Activated naive CD4-positive, alpha-beta T cell treated with Interleukin-2 at 50 U/mL for 16 hours (primary cell): ENCODE results near the gene DEF6.

ENCODE experiments used
- DNase-seq: peaks from one replicate; pipeline ENCODE4 v3.0.0-alpha.2; 2020

Gene DEF6

DNA sequence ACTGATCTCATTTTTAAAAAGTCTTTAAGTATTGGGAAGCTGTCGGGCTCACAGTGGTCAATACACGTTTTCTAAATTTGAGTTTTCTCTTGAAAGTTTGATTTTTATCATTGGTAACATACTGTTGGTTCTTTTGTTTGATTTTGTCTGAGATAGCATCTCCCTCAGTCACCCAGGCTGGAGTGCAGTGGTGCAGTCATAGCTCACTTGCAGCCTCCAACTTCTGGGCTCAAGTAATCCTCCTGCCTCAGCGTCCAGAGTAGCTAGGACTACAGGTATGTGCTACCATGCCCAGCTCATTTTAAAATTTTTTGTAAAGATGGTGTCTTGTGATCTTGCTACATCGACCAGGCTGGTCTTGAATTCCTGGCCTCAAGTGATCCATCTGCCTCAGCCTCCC lies 53.8 kb downstream of the DEF6 start:
- DNase-seq: no peak

DNA sequence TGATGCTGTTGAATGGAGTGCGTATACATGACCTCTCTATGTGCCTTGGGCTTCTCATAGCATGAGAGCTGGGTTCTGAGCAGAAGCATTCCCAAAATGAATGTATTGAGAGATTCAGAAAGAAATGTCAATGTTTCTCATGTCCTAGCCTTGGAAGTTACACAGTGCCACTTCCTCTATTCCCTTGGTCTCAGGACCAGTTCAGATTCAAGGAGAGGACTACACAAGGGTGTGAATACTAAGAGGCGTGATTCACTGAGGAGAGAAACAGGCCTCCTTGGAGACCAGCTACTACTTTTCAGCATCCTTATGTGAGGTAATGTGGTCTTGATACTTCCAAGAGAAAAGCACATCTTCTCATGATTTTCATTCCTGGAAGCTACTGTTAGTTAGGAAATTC lies 55.1 kb downstream of the DEF6 start:
- no peak for DNase-seq

DNA sequence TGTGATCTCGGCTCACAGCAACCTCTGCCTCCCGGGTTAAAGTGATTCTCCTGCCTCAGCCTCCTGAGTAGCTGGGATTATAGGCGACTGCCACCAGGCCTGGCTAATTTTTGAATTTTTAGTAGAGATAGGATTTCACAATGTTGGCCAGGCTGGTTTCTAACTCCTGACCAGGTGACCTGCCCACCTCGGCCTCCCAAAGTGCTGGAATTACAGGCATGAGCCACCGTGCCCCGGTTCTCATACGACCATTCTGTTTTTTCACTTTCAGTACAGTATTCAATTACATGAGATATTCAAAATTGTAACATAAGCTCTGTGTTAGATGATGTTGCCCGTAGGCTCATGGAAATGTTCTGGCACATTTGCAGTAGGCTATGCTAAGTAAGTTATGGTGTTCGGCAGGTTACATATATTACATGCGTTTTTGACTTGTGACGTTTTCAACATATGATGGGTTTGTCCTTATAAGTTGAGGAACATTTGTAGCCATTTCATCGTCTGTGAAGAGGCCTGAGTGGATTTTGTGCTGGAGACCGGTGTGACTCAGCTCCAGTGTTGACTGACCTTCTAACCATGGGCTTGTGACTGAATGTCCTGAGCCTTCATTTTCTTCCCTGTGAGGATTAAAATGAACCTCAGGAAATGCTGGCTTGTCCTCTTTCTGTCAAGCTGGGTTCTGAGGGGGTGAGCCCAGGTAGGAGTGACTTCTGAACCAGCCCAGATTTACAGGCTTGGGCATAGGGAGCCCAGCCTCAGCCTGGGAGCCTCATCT lies 56.9 kb downstream of the DEF6 start:
- no peak for DNase-seq

DNA sequence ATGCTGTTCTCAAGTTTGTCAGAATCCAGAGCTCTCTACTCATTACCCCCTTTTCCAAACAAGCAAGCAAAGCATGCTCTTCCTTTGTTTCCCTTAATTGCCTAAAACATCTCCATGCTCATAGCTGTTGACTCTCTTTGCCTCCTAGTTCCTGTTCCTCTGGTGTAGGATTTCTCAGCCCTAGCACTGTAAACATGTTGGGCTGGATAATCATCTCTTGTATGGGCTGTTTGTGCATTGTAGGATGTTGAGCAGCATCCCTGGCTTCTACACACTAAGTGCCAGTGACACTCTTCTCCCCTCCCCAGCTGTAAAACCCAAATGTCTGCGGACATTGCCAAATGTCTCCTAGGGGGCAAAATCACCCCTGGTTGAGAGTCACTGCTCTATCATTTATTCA lies 58.8 kb downstream of the DEF6 start:
- no peak for DNase-seq

DNA sequence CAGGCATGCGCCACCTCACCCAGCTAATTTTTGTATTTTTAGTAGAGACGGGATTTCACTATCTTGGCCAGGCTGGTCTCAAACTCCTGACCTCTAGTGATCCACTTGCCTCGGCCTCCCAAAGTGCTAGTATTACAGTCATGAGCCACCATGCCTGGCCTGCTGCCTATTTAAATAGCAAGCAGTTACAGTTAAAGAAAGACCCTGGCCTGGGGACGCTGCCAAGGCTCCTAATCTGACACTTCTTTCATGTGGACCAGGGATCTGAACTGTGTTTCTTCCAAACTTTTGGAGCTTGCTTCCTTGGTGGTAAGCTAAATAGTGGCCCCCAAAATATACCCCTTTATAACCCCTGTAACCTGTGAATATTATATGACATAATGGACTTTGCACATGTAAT lies 60.1 kb downstream of the DEF6 start:
- no peak for DNase-seq

DNA sequence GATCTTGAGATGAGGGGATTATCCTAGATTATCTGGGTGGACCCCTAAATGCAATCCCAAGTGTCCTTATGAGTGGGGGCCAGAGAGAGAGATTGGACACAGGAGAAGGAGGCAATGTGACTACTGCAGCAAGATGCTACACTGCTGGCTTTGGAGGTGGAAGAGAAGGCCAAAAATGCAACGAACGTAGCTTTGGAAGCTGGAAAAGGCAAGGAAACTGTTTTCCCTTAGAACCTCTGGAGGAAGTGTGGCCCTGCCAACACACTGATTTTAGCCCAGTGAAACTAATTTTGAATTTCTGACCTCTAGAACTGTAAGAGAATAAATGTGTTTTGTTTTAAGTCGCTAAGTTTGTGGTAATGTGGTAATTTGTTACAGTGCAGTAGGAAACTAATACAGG lies 60.5 kb downstream of the DEF6 start:
- no peak for DNase-seq

DNA sequence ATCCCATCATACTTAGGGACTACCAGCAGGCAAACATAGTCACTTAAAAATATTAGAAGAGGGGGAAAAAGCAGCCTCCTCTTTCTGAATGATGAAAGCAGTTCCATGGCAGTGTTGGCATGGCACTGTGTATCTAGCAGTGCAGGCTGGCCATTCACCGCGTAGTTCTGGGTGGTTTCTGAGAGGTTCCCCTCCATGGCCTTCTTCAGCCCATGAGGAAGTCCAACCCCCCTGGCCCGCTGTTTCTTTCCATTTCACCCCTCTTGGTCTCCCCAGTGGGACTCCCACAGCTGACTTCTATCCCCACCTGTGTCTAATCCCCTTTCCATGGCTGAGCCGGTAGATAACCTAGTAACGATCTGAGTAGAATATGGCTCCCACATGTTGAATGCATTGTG lies 61.7 kb downstream of the DEF6 start:
- no peak for DNase-seq

DNA sequence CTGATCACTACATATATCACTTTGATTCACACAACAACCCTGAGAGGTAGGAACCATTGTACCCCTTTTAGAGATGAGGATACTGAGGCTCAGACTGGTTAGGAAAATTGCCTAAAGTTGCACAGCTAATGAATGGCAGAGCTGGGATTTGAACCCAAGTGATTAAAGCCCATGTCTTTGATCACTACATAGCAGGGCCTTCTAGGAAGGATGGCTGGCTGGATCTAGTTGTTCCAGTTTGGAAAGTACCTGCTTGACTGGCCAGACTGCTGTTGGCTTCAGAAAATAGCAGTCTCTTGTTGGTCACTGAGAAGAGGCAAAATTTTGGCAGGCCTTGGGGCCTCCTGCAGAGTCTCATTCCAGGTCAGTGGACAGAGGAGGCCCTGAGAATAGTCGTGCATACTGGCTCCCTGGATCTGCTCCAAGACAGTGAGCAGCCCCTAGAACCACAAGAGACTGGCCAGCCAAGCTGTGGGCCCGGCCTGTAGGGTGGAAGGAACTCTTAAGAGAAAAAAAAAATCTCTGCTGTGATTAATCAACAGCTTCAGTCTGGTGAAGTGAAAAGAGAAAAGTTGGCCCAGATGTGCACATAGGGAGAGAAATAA lies 62.2 kb downstream of the DEF6 start:
- no peak for DNase-seq

DNA sequence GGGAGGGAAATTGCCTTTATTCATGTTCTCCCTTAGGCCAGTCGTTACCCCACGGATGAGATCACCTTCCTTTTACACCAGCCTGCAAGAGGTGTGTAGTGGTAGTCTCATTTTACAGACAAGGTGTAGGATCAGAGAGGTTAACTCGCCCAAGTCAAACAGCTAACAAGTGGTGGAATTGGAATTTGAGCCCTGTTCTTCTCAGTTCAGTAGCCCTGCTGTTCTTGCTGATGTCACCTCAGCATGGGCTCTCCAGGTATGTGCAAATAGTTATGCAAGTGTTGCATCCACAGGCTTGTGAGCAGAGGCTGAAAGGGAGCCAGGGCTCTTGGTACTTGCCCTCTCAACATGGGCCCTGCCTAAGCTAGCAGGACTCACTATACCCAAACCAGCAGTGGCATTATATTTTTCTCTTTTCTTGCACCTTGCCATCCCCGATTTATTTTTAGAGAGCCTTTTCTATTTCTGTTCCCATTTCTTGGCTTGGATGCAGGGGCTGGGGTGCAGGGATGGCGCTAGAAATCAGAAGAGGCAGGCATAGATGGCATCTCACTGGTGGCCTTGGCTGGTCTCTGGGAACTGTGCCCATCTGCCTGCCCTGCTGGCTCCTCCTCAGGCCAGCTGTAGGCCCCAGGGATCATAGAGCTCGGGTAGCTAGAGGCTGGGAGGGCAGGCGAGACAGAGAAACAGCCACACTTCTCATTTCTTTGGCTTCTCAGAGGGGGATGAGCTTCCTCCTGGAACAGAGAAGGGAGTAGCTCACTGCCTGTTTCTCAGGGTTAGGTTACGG lies 62.9 kb downstream of the DEF6 start:
- DNase-seq: no peak

DNA sequence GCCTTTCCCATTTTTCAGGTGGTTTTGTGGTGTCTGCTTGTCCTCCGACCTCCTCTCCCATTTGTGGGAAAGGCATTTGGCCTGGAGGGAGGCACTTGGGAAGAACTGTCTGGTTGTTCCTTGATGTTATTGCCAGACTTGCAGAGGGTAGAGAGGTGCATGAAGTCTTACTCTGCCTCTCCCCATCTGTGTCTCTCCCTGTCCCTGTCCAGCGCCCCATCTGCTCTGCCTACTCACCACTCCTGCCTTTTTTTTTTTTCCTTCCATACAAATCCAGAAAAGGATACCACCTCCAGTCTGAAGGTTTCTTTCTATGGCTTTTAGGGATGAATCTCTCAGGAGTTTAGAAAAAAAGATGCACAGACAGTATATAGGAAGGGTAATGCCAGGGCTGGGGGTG lies 64.6 kb downstream of the DEF6 start:
- no peak for DNase-seq

DNA sequence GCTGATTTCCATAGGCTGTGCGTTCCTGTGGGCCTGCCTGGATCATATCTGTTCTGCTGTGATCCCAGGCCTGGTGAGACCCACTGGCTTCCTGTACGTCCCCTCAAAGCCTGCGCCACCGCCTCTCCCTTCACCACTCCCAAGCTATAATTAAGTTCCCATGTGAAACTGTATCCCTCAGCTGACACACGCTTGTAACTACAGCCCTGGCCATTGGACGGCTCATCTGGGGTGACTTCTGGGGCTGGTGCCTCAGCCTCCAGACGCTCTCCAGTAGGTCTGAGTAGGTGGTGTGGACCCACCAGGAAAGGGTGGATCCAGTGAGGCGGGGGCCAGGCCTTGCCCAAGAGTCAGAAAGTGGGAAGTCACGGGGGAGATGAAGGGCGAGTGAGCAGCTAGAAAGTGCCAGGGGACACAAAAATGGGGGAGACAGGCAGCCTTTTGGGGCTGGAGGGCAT lies 65.7 kb downstream of the DEF6 start:
- DNase-seq: no peak

DNA sequence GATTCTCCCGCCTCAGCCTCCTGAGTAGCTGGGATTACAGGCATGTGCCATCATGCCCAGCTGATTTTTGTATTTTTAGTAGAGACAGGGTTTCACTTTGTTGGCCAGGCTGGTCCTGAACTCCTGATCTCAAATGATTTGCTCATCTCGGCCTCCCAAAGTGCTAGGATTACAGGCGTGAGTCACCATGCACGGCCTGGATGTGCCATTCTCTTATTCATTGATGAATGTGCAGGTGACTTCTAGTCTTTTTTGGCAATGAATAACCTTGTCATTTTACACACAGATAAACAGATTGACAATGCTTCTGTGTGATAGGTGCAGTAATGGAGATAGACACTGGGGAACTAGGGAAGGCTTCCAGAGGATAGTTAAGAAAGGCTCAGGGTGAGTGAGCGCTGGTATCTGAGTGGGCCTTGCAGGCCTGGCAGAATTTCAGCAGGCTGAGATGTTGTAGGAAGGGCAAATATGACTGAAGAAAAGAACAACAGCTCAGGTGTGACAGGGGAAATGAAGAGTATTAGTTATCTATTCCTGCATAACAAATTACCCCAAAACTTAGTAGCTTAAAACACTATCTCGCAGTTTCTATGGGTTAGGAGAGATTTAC lies 68.1 kb downstream of the DEF6 start:
- DNase-seq: no peak

DNA sequence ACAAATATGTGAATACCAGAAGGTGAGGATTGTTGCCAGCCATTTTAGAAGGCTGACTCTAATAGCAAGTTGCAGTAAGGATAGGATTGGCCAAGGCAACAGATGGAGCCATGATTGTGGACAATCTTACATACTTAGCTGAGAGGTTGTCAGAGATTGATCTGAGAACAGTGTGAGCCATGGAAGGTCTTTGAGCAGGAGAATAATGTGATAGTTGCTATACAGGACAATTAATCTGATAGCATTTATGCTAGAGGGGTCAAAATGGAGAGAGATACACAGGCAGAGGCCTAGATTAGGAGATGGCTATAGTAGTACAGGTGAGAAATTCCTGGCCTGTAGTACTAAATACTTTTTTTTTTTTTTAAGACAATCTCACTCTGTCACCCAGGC lies 68.6 kb downstream of the DEF6 start:
- no peak for DNase-seq

DNA sequence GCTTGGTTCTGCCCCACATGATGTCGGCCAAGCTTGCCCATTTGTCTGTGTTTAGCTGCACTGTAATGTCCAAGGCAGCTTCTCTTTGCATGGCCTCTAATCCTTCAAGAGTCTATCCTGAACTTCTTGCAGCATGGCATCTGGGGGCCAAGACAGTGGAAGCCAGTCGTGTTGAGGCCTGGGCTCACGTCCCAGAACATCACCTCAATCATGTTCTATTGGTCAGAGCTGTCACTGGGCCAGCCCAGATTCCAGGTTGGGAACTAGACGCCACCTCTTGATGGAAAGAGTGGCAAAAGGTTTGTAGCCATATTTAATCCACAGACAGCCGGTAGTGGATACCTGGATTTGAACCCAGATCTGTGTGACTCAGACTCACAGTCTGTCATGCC lies 70.0 kb downstream of the DEF6 start:
- DNase-seq: no peak

DNA sequence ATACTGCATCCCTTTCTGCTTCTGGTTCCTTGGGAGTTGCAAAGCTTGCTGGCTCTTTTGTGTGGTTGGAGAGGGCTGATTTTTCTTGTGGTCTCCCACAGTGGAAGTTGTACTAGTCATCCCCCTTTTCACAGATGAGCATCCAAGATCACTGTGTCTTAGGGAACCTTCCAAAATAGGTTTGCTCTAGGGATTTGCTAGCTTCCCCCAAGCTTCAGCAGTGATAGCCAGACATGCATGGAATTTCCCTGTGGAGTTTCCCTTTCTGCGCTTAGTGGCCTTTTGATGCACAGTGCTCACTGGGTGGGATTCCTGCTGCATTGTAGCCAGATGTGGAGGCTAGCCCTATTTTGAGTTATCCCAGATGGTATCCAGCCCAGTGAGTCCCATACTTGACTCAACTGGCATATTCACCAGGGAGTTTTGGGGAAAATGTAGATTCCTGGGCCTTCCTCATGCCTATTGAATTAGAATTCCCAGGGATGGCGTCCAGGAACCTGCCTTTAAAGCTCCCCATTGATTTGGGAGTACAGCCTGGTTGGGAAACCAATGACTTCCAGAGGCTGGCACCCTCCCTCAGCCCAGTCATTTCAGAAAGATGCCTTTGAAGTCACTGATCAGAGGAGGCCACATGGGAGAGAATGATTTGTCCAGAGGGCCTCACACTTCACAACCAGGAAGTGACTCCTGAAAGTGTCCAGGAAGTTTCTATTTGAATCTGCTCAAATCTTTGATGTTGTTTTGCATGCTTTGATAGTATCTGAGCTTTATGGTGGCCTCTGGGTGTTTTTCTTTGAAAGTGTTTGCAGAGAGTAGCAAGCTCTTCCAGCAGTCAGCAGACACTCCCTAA lies 70.6 kb downstream of the DEF6 start:
- no peak for DNase-seq

DNA sequence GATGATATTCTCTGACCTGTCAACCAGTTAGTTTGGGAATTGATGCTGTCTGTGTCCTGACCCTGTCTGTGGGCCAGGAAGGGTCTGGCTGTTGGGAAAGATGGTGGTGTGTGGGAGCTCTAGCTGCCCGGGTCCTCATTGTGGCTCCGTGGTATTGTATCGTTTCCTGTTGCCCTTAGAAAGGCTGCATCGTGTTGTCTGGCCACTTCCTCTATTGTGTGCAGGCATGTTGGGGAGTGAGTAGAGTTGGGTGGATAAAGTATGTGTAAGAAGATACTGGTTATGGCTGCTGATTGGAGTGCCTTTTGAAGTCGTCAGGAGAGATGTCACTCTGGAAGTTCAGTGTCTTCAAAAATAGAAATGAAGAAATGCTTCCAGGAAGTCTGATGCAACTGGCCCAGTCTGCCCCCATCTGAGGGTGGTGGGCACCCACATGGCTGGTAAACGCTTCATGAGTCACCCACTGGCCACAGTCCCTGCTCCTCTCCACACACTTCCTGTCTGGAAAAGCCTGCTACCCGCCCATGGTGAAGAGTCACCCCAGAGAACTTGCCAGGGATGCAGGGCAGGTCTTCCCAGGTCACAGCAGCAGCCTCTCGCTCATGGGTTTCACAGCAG lies 72.6 kb downstream of the DEF6 start:
- peak; percentile 41 for DNase-seq

DNA sequence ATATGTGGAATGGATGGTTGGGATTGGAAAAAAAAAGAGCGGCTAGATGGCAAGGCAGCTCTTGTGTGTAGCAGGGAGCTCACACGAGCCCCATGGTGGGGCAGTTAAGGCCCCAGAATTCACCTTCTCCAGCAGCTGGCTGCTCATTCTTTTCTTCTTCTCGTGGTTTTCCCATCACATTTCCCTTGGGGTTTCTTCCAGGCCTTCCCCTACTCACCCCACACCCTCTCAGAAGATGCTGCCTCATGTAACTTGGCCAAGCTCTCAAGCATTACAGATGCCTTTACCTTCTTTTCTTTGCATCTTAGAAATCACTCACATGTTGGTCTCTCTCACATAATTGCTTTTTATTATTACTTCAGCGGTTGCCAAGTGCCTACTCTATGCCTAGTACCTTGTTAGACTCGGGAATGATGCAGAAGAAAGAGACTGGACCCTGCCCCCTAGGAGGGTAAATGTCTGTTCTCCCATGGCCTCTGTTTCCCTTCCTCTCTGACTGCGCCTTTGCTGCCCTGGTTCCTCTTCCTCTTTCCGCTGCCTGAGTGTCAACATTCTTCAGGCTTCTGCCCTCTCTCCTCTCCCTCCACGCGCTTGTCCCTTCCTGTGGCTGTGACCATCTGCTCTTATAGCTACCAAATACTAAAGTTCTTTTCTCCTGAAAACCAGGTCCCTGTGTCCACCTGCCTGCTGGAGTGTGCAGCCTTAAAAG lies 73.3 kb downstream of the DEF6 start:
- DNase-seq: no peak
